ENCODE data around the gene SLC7A6OS.

Gene SLC7A6OS

GRCh38 chr16:68249371-68249770 lies 61.4 kb downstream of the SLC7A6OS start:
- FAIRE-seq = no peak
